Activated naive CD8-positive, alpha-beta T cell treated with anti-CD3 and anti-CD28 coated beads, Interleukin-2, amount 50 U/mL, for 24 hours (primary cell): ENCODE results near the gene REPIN1.
A peak's percentile ranks its signal among the peaks of the same experiment; 100 is the strongest.

Experiments
- ATAC-seq: fragments of 150-1000 bp; cut with Tn5 transposase; one replicate; pipeline ENCODE4 v1.10.0; 2021
- DNase-seq: peaks from one replicate; pipeline ENCODE4 v3.0.0; 2021
- H3K27ac Mint-ChIP-seq: one replicate; pipeline ENCODE4 v1.8.0; 2021; ENCODE audit warnings: mild to moderate bottlenecking, mixed read lengths
- H3K27me3 Mint-ChIP-seq: one replicate; pipeline ENCODE4 v1.8.0; 2021; ENCODE audit warnings: mixed read lengths
- H3K36me3 Mint-ChIP-seq: one replicate; pipeline ENCODE4 v1.8.0; 2021; ENCODE audit warnings: low read depth, mixed read lengths
- H3K4me1 Mint-ChIP-seq: one replicate; pipeline ENCODE4 v1.8.0; 2021; ENCODE audit warnings: mixed read lengths
- H3K4me3 Mint-ChIP-seq: one replicate; pipeline ENCODE4 v1.8.0; 2021; ENCODE audit warnings: mild to moderate bottlenecking, moderate library complexity, mixed read lengths
- H3K9me3 Mint-ChIP-seq: one replicate; pipeline ENCODE4 v1.8.0; 2021; ENCODE audit warnings: mixed read lengths

REPIN1 gene

DNA sequence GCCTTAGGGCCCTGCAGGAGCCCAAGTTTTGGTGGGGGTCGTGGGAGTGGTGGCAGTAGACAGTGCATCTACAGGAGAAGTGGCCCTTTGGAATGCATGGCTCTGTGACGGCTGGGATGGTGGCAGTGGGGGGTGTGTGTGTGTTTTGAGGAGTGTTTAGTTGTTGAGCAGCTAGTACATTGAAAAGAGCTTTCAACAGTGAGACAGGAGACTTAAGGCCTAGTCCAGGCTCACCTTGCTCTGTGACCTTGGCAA is 37.6 kb downstream of the REPIN1 start:
- DNase-seq (no peak), ATAC-seq (no peak)
- Mint-ChIP-seq H3K27me3 (no peaks in the 10 kb centered on the region), H3K4me3 (peak overlapping the region; percentile 90), H3K4me1 (peaks cover 54% of the 10 kb centered on the region), H3K36me3 (peaks cover 8% of the 10 kb centered on the region), H3K27ac (peak overlapping the region; percentile 89), H3K9me3 (no peaks in the 10 kb centered on the region)

DNA sequence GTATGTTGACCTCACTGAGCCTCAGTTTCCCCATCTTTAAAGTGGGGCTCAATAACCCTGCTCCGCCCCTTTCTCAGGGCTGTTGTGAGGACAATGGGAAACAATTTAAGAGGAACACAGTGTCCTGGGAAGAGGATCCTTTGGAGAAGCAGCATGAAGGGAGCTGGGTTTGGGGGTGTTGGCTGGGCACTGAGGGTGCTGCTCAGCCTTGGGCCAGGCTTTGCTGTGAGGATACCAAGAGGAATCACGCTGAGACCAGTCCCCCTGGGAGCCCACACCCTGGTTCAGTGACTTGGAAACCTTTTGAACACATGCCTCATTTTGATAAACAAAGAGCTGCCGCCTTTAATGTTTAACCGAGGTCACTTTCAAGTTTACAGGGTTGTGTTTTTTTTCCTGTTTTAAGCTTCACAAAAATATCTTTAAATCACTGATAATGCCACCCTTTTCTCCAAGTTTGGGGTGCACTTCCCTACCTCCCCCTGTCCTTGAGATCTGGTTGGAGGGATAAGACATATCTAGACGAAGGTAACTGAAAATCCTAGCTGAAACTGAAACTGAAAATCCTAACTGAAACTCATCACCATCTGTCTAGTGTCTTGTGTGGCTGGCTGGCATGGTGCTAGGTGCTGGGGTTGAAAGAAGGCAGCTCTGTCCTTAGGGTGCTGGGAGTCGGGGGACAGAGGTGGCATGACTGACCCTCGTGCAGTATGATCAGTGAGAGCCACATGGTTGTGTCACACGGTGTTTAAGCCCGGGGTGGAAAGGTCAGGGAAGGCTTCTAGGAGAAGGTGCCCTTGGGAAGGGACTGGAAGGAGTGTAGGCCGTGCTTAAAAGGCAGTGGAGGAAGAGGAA is 38.2 kb downstream of the REPIN1 start:
- Mint-ChIP-seq H3K4me3 (peak overlapping the region; percentile 90), H3K36me3 (peaks cover 8% of the 10 kb centered on the region), H3K27me3 (no peaks in the 10 kb centered on the region), H3K9me3 (no peaks in the 10 kb centered on the region), H3K27ac (peak overlapping the region; percentile 89), H3K4me1 (peaks cover 48% of the 10 kb centered on the region)
- DNase-seq (peak; percentile 45), ATAC-seq (peak; percentile 62)

DNA sequence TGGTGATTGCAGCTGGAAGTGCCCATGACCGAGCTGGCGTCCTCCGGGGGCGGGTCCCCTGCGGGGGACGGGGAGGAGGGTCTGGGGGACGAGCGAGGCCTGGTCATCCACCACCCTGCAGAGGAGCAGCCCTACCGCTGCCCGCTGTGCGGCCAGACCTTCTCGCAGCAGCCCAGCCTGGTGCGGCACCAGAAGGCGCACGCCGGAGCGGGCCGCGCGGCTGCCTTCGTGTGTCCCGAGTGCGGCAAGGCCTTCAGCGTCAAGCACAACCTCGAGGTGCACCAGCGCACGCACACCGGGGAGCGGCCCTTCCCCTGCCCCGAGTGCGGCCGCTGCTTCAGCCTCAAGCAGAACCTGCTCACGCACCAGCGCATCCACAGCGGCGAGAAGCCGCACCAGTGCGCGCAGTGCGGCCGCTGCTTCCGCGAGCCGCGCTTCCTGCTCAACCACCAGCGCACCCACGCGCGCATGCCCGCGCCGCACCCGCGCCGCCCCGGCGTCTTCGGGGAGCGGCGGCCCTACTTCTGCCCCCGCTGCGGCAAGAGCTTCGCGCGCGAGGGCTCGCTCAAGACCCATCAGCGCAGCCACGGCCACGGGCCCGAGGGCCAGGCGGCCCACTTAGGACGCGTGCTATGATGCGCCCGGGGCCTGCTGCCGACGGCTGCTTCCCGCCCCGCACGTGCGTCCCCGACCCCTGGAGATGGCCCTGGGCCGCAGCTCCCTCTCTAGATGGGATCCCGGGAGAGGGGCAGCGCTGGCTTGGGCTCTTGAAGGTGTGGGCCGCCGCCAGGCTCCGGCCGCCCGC is 39.2 kb downstream of the REPIN1 start:
- Mint-ChIP-seq H3K36me3 (peaks cover 8% of the 10 kb centered on the region), H3K27ac (no peak overlapping the region), H3K4me3 (no peak overlapping the region), H3K4me1 (peaks cover 40% of the 10 kb centered on the region), H3K9me3 (no peaks in the 10 kb centered on the region), H3K27me3 (no peaks in the 10 kb centered on the region)
- DNase-seq (no peak), ATAC-seq (no peak)

DNA sequence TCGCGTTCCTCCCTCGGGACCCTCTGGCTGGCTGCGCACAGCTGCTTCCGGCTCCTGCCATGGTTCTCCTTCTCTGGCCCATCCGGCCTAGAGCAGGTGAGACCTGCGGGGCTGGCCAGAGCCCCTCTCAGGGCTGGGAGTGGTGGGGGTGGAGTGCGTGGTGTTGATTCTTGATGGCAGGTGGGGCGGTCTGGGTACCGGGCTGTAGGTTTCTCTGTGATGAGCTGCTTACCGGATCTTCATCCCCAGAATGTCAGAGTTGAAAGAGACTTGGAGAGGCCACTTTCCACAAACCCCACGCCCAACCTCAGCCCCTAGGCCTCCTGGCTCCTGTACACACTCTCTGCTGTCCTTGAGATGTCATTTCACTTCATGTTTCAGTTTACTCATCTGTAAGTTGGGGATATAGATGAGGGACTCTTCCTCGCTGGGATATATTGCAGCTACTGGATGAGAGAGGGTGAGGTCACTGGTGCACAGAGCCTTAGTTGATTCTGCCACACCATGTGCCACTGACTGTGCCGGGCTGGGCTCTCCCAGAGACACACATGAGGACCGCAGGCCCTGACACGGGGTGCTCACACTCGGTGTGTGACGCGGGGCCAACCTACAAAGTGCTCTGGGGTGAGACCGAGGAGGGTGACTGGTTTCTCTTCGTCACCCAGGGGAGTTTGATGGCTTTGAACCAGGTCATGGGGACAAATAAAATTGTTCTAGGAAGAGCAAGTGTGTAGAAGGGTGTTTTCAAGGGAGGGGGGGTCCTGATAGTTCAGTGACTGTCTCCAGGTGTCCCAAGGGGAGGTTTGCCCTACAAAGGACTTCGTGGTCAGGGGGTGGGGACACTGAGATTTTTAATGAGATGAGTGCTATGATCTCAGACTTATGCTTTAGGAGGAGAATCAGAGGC is 40.0 kb downstream of the REPIN1 start:
- ATAC-seq (peak; percentile 5), DNase-seq (peak; percentile 36)
- Mint-ChIP-seq H3K4me3 (no peak overlapping the region), H3K9me3 (no peaks in the 10 kb centered on the region), H3K36me3 (peaks cover 8% of the 10 kb centered on the region), H3K4me1 (peaks cover 39% of the 10 kb centered on the region), H3K27ac (peak overlapping the region; percentile 49), H3K27me3 (no peaks in the 10 kb centered on the region)

DNA sequence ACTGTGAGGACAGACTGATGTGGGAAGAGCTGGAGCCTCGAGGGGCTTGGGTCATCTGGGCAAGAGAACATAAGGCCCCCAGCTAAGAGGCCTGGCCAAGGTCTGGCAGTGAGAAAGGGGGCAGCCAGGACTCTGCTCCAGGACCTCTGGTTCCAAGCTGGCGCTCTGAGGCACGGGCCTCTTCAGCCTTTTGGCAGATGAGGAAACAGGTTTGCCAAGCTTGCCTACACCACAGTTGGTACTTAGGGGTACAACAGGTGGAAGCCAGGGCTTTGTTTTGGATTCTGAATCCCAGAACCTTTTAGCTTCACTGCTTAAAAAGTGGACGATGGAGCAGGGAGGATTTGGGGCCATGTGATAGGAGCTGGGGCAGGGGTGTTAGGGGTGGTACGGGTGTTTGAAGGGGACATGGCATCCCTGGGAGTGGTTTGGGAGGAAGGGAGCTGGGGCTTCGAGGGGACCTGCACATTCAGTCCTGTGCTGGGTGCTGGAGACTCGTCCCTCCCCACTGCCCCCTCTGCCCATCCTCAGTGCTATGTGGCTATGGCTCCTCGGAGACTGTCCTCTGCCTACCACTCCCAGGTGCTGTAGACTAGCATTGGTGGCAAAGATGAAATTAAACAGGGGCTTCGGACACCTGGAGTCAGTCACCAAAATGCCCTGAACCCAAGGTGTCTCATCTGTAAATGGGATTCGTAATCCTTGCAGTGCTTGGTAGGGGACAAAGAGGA is 40.8 kb downstream of the REPIN1 start:
- no peak overlapping the region for H3K4me3 Mint-ChIP-seq
- no peaks in the 10 kb centered on the region for H3K27me3 Mint-ChIP-seq
- H3K27ac Mint-ChIP-seq: no peak overlapping the region
- no peak for DNase-seq
- ATAC-seq: no peak
- H3K36me3 Mint-ChIP-seq: peaks cover 8% of the 10 kb centered on the region
- no peaks in the 10 kb centered on the region for H3K9me3 Mint-ChIP-seq
- peaks cover 34% of the 10 kb centered on the region for H3K4me1 Mint-ChIP-seq

DNA sequence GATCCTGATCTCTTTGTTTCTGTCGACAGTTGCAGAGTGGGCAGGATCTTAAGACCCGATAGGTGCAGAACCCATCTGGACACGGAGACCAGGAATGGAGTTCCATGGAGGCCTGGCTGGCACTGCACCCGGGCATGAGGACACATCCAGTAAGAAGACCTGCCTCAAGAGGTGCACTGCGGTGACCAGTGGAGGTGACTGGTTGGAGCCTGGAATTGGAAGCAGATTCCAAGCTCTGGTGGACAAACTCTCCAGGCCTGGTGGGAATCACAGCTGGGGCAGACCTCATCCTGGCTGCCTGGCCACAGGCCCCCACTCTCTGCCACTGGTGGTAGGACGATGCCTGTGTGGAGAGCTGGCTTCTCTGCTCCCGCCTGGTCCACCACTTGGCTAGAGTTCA is 41.5 kb downstream of the REPIN1 start:
- H3K27me3 Mint-ChIP-seq: no peaks in the 10 kb centered on the region
- H3K9me3 Mint-ChIP-seq: no peaks in the 10 kb centered on the region
- no peak overlapping the region for H3K27ac Mint-ChIP-seq
- DNase-seq (no peak), ATAC-seq (no peak)
- H3K4me1 Mint-ChIP-seq: peaks cover 34% of the 10 kb centered on the region
- peaks cover 8% of the 10 kb centered on the region for H3K36me3 Mint-ChIP-seq
- no peak overlapping the region for H3K4me3 Mint-ChIP-seq

DNA sequence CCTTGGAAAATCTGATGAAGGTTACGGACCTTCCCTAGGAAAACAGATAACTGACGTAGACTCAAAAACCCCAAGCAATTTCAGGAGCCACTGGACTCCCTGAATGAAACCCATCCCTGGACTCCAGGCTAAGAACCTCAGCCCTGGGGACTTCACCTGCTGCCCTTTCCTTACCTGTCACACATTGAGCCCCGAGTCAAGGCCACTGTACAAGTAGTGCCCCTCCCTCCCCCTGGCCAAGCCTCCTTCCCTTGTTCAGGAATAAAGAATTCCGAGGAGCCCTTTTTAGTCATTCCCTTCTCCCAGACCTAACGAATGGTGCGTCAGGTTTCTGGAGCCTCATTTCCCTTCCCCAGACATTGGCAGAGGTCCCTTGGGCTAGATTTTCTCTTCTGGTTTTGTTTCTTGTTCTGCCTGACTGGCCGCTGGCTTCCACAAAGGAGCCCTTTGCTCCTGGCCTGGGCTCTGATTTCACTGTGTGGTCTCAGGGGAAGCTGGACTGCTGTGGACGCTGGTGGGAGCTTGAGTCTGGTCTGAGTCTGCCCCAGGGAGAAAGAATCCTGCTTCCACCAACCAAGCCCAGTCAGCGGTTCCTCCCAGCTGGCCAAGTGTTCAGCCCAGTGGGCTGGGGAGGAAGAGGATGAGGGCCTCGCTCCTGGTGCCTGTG is 42.2 kb downstream of the REPIN1 start:
- DNase-seq: no peak
- Mint-ChIP-seq H3K4me1 (peaks cover 31% of the 10 kb centered on the region), H3K27me3 (no peaks in the 10 kb centered on the region), H3K4me3 (no peak overlapping the region), H3K27ac (no peak overlapping the region), H3K9me3 (no peaks in the 10 kb centered on the region), H3K36me3 (peaks cover 8% of the 10 kb centered on the region)
- no peak for ATAC-seq

DNA sequence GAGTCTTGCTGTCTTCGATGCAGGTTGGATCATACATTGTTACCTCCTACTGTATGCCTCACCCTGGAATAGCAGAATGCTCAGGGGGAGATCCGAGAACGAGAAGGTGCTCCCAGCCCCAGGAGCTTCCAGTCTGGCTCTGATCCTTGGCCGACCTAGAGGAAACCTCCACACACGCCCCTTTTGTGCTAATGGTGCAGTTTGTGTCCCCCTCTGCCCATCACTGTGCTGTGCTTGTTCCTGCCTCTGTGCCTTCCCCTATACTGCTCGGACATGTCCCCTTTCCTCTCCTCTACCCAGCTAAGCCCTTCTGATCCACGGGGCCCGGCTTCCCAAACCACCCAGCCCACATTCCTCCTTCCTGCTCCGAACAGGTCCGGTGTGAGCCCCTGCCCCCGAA is 43.0 kb downstream of the REPIN1 start:
- Mint-ChIP-seq H3K27me3 (no peaks in the 10 kb centered on the region), H3K4me3 (no peak overlapping the region), H3K36me3 (peaks cover 8% of the 10 kb centered on the region), H3K27ac (no peak overlapping the region), H3K9me3 (no peaks in the 10 kb centered on the region), H3K4me1 (peaks cover 23% of the 10 kb centered on the region)
- no peak for DNase-seq
- ATAC-seq: no peak

DNA sequence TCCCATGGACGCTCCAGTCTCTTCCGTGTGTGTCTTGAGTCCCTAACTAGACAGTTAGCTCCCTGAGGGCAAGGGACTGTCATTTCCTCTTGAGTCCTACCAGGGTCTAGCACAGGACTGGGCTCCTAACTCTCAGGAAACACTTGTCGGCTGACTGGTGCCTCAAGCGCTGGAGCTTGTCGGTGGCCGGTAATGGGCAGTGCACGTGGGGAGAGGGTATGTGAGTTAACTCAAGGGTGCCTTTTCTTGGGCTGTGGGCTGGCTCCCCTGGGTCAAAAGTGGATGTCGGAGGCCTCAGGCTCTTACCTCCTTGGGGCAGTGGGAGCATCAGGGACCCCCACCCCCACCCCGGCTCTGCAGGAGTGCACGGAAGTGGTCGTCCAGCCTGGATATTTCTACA is 43.4 kb downstream of the REPIN1 start:
- no peak for ATAC-seq
- H3K36me3 Mint-ChIP-seq: peaks cover 7% of the 10 kb centered on the region
- H3K4me1 Mint-ChIP-seq: peaks cover 19% of the 10 kb centered on the region
- H3K27ac Mint-ChIP-seq: no peak overlapping the region
- DNase-seq: no peak
- H3K4me3 Mint-ChIP-seq: no peak overlapping the region
- no peaks in the 10 kb centered on the region for H3K9me3 Mint-ChIP-seq
- no peaks in the 10 kb centered on the region for H3K27me3 Mint-ChIP-seq

DNA sequence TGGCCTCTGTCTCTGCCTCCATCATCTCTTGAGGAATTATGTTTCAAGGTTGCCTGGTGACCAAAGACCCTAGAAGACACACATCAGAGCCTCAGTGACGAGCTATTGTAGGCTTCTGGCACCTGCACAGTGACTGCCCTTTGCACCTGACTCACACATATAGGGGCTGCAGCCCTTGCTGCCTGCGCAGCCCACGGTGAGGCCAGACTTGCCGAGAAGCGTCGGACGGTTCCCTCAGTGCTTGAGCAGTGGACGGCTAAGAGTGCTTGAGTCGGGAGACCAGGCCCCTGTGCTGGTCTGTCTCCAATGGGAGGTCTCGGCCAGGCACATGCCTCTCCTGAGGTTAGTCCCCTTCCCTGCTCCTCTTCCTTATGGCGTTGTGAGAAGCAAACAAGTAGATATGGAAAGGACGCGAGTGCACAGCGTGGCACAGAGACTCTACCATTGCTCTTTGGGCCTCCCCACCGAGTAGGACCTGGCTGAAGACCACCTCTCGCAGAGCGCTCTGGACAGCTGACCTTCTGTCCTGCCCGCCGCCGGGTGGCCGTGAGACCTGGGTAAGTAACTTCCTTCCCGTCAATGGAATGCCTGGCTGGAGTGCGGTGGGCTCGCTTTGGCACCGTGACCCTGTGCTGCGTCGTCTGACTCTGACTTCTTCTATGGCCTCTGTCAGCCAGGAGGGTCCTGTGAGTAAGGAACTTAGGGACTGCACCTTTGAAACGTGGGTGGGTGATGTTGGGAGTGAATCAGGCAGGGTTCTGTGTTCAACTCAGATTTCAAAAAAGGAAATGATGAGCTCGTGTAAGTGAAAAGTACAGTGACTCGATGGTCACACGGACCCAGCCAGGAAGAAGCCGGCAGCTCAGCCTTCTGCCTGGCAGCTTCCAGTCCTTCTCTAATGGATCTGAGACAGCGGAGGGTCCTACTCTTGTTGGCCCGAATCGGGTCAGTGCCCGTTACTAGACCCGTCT is 44.2 kb downstream of the REPIN1 start:
- no peak overlapping the region for H3K4me3 Mint-ChIP-seq
- H3K36me3 Mint-ChIP-seq: peaks cover 4% of the 10 kb centered on the region
- DNase-seq: no peak
- no peaks in the 10 kb centered on the region for H3K9me3 Mint-ChIP-seq
- H3K27ac Mint-ChIP-seq: no peak overlapping the region
- peaks cover 16% of the 10 kb centered on the region for H3K4me1 Mint-ChIP-seq
- no peaks in the 10 kb centered on the region for H3K27me3 Mint-ChIP-seq
- ATAC-seq: no peak

DNA sequence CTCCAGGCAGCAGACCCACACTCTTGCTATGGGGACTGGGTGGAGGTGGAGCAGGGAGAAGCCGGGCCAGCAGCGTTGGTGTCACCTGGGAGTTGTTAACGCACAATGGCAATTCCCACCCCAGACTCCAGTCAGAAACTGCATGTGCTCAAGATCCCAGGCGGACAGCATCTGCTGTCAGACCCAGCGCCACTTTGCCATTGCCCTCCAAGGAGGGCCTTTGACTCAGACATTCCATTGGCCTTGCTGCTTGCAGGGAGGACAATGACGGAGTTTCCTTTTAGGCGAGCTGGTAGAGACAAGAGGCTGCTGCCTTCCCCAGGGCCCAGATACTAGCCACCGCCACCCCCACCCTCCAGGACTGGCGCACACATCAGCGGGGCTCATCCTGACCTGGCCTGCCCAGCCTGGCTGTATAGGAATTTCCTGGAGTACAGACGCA is 45.0 kb downstream of the REPIN1 start:
- no peak overlapping the region for H3K27ac Mint-ChIP-seq
- DNase-seq (no peak), ATAC-seq (no peak)
- H3K9me3 Mint-ChIP-seq: no peaks in the 10 kb centered on the region
- H3K27me3 Mint-ChIP-seq: no peaks in the 10 kb centered on the region
- peaks cover 2% of the 10 kb centered on the region for H3K36me3 Mint-ChIP-seq
- H3K4me3 Mint-ChIP-seq: no peak overlapping the region
- H3K4me1 Mint-ChIP-seq: peaks cover 13% of the 10 kb centered on the region

DNA sequence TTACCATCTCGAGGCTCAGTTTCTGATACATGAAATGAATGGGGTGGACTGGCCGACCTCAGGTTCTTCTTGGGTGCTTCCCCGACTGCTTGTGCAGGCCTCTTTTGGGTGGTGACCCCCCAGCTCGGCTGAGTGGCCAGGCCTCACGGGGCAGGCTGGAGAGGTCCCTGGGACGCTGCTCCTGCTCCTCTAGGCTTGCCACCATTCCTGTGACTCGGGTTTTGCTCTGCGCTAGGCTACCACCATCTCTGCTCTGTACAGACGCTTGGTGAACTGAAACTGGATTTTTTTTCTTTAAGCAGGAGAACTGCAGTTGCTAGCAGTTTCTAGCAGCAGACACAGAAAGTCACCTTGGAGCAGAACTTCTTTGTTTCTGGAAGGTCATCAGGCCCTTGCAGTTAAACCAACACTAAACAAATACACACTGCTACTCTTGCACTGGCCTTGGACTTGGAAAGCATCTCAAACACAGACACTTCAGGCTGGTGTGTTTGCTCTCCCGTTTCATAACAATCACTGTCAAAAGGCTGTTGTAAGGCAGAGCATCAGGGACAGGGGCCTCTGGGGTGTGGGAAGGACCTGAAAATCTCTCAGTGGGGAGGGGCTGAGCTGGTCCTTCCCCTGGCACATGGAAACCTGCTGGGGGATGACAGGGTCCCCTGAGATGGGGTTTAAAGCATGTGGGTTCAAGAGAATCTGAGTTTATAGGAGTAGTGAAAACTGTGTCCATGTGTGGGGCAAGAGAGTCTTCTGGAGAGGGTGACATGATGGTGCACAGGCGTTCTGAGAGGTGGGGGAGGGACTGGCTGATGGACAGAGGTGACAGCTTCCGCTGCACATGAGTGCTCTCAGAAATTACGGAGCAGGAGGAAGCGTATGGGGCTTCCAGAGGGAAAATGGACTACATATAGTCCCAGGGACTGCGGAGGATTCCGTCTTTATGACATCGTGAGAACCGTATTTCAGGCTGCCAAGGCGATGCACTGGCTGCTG is 46.8 kb downstream of the REPIN1 start:
- Mint-ChIP-seq H3K36me3 (no peaks in the 10 kb centered on the region), H3K4me3 (no peak overlapping the region), H3K27me3 (no peaks in the 10 kb centered on the region), H3K27ac (no peak overlapping the region), H3K9me3 (no peaks in the 10 kb centered on the region), H3K4me1 (peaks cover 10% of the 10 kb centered on the region)
- ATAC-seq (no peak), DNase-seq (no peak)
